Activated CD8-positive, alpha-beta memory T cell treated with anti-CD3 and anti-CD28 coated beads for 24 hours (primary cell): ENCODE results near the gene MLST8.
A peak's percentile ranks its signal among the peaks of the same experiment; 100 is the strongest.
"Not testable (repeated sequence)": the region's sequence is repeated elsewhere in the genome, so short reads cannot be mapped to it uniquely, and the experiment has no call there.

ENCODE experiments used
- DNase-seq: peaks from one replicate; pipeline ENCODE4 v3.0.0-alpha.2; 2020

Gene MLST8

DNA sequence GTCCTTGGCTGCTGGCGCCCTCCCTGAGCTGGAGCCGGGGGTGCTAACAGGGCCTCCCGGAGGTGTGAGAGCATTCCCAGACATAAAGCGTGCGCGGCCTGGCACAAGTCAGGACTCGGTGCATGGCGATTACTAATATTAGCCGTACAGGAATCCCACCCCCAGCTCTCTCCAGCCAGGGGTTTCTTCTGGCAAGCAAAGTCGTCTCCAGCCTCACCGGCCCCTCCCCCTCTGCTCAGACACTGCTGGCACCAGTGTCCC is 13.9 kb upstream of the MLST8 start:
- DNase-seq, result no peak

GRCh38 chr16:2194166-2194834 is 11.0 kb upstream of the MLST8 start:
- no peak for DNase-seq

GRCh38 chr16:2194852-2195321 is 10.4 kb upstream of the MLST8 start:
- peak; percentile 71 for DNase-seq

DNA sequence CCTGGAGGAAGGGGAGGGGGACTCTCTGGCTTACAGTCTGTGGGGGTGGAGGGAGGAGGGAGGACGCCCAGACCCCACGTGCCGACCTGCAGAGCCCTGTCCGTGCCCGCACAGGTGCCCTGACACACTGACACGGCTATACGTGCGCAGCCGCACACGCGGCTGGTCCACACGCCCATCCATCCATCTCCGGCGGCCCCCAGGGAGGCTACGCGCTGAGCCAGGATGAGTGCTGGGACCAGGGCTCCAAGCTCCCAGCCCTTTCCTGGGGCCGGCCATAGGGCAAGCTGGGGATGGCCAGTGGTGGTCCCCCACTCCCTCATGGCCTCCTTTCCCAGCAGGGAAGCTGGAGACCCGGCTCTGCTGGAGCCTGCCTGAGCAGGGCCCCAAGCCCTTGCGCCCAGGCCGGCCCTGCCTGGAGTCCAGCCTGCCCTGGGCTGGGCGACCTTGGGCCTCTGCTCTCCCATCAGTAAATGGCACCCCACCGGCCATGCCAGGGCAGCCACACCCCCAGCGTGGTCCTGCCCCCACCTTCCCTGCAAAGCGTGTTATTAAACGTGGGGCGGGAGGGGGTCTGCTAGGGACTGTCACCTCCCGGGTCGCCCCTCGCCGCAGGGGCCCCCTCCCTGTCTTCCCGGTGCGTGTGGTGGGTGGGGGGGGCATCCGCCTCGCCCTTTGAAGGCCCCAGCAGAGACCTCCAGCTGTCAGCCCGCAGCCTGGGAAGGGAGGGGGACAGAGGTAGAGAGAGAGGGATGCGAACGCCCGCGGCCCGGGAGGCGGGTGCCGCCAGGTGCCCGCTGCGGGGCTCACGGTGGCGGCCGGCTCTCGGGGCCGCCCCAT is 9.7 kb upstream of the MLST8 start:
- DNase-seq, result no peak

DNA sequence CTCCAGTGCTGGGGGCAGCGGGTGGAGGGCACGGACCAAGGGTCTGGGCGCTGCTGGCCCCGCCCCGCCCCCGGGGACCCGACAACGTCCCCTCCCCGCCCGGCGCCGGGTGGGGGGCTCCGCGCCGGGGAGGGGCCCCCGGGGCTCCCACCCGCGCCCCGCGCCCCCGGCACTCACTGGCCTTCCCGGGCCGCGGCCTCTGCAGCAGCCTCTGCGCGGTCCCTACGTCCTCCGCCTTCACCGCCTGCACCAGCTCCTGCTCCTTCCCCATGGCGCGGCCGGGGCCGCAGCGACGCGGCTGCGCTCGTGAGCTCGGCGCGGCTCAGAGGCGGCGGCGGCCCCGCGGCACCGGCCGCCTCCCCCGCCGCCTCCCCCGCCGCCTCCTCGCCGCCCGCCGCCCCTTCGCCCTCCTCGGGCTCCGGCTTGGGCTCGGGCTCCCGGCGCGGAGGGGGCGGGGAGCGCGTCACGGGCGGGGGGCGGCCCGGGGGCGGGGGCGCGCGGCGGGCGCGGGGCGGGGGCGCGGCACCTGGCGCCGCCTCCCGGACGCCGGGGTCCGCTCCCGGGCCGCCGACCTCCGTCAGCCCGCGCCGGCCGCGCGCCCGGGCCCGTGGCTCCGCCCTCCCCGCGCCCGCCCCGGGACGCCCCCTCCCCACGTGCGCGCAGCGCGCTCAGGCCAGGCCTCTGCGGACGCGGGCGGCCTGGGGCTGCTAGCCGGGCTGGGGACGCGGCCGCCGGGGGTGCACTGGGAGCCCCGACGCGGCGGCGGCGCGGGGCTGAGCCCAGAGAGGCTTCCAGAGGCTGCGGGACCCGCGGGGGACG is 8.9 kb upstream of the MLST8 start, which contains the start of gene CASKIN1:
TSS of gene CASKIN1 (minus strand) at position 444 of the 819 bp plus-strand sequence. CDS start at position 271, 173 bp downstream.
- no peak for DNase-seq

- no peak for DNase-seq
These were observed 8.2 kb upstream of the MLST8 start for GRCh38 chr16:2196981-2197511.

DNA sequence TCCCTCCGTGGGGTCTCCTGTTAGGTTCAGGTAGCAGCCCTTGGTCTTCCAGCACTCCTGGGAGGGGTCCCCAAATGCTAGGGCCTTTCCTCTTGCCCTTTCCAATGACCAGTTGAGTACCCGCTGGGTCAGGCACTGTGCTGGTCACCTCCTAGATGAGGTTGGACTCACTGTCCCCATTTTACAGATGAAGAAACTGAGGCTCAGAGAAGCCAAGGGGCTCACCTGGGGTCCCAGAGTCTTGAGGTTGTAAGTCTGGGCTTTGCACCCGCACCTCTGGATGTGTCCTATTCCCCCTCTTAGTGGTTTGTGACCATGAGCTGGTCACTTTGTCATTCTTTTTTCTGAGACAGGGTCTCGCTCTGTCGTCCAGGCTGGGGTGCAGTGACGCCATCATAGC is 7.5 kb upstream of the MLST8 start:
- DNase-seq, result no peak

GRCh38 chr16:2198283-2198682 is 7.0 kb upstream of the MLST8 start:
- no peak for DNase-seq

DNA sequence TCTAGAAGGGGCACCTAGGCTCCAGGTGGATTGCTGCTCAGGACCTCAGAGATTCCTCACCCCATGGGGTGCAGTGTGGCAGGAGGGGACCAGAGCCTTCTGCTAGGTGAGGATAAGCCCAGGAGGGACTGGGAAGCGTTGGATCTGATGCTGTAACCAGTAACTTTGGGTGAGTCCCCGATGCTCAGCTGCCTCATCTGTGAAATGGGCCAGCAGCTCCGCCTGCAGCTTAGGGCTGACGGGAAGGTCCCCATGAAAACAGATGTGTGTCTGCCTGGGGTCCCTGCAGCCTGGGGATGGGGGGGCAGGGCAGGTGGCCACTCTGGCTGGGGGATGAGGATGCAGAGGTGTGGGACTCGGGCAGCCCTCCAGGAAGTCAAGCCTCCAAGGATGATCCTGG is 6.2 kb upstream of the MLST8 start:
- no peak for DNase-seq

- no peak for DNase-seq
These were observed 5.6 kb upstream of the MLST8 start for GRCh38 chr16:2199621-2200139.

DNA sequence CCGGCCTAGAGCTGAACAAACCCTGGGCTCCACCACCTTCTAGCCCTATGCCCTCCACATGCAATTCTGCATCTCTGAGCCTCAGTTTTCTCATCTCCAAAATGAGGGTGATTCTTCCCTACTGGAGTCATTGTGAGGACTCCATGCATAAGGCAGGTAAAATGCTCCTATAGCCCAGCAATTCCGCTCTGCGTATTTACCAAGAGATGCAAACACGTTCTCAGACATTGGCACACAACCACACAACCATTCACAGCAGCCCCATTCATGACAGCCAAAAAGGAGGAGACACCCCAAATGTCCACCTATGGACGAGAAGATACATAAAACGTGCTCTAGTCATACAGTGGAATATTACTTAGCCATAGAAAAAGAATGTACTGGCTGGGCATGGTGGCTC is 4.9 kb upstream of the MLST8 start:
- DNase-seq, result no peak

DNA sequence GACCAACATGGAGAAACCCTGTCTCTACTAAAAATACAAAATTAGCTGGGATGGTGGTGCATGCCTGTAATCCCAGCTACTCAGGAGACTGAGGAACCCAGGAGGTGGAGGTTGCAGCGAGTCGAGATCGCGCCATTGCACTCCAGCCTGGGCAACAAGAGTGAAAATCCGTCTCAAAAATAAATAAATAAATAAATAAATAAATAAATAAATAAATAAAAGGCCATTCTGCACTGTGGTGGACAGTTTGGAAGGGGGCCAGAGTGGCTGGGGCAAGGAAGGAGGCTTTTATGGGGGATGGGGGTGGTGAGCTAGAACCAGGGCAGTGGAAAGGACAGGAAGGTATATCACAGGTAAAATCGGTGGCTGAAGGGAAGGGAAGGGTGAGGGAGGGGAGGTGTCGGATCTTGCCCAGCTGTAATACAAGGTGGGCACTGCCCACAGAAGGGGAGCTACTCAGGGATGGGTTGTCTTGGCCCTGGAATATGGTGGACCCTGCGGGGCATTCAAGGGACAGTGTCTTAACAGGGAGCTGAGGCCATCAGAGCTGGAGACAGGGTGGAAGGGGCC is 2.0 kb upstream of the MLST8 start:
- not testable (repeated sequence) for DNase-seq

DNA sequence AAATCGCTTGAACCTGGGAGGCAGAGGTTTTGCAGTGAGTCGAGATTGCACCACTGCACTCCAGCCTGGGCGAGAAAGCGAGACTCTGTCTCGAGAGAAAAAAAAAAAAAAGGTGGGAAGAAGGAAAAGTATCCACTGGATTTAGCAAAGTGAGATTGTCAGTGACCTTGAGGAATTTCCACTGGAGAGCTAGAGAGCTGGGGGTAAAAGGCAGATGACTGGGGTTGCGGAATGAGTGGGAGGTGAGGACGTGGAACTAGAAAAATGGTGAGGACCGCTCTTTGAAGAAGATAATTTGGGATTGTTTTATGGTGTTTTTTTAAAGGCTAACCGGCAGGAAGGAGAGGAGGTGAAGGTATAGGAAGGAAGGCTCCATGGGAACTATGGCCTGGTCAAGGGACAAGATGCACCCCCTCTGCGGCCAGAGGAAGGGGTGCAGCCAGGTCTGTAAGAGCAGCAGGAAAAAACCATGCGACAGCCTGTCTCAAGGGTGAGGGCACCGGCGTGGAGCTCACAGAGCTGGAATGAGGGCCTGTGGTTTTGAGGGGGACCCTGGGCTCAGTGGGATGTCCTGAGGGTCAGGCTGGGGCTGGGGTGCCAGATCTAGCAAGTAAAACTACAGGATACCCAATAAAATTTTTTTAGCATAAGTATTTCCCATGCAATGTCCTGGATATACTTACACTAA is 694 bp upstream of the MLST8 start:
- DNase-seq, result peak; percentile 64

DNA sequence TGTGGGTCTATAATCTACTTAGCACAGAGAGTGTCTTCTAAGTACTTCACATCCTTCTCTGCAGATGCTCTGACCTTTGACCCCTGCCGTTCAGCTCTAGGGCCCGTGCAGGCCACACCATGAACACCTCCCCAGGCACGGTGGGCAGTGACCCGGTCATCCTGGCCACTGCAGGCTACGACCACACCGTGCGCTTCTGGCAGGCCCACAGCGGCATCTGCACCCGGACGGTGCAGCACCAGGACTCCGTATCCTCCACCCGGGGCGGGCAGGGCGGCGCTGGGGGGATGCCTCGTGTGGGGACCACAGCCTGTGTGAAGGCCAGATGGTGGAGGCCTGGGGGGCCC is 686 bp downstream of the MLST8 start:
- DNase-seq, result no peak

GRCh38 chr16:2206420-2206779 is 1.1 kb downstream of the MLST8 start:
- DNase-seq, result no peak

DNA sequence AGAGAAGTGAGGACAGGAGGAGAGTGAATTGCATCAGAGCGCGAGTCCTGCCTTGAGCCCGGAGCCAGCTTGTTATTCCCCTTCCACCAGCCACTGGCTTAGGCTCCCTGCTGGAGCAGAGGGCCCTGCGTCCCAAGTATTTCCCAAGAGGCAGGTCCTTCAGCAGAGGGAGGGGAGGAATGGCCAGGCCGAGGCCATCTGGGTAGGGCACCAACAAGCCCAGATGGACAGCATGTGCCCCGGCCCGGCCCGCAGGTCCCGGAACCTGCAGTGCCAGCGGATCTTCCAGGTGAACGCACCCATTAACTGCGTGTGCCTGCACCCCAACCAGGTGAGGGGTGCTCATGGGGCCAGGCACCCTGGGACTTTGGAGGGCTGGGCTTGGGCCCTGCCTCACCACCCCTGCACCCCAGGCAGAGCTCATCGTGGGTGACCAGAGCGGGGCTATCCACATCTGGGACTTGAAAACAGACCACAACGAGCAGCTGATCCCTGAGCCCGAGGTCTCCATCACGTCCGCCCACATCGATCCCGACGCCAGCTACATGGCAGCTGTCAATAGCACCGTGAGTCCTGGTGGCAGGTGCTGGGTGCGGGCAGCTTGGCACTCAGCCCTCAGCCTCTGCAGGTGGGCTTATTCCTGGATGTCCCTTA is 1.7 kb downstream of the MLST8 start:
- no peak for DNase-seq

GRCh38 chr16:2207872-2208271 is 2.6 kb downstream of the MLST8 start:
- no peak for DNase-seq

GRCh38 chr16:2208308-2208707 is 3.1 kb downstream of the MLST8 start:
- DNase-seq, result no peak

- no peak for DNase-seq
These were observed 3.5 kb downstream of the MLST8 start for GRCh38 chr16:2208772-2209171.

GRCh38 chr16:2209258-2210008 is 4.2 kb downstream of the MLST8 start:
- peak; percentile 60 for DNase-seq

DNA sequence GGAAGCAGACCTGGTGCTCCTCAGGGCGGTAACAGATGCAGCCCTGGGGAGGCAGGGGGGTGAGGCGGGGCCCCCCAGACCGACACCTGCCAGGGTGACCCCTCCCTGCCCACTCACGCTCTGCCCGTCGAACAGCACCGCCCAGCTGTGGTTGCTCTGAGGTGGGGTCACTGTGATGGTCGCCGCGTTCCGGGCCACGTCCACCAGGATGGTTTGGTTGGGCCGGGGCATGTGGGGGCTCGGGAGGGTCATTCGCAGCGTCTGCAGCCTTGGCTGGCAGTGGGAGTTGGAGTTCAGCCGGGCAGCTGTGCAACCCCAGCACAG is 4.7 kb downstream of the MLST8 start:
- no peak for DNase-seq
